GM19438 (cell line): Measurements from ENCODE around the gene CREG1.

Experiments
- ATAC-seq: cut with Tn5 transposase; IDR thresholded peaks from one replicate; pipeline ENCODE4 v1.9.1; 2021; ENCODE audit warnings: low read depth; ENCODE audit not compliant: unreplicated experiment

CREG1 gene

DNA sequence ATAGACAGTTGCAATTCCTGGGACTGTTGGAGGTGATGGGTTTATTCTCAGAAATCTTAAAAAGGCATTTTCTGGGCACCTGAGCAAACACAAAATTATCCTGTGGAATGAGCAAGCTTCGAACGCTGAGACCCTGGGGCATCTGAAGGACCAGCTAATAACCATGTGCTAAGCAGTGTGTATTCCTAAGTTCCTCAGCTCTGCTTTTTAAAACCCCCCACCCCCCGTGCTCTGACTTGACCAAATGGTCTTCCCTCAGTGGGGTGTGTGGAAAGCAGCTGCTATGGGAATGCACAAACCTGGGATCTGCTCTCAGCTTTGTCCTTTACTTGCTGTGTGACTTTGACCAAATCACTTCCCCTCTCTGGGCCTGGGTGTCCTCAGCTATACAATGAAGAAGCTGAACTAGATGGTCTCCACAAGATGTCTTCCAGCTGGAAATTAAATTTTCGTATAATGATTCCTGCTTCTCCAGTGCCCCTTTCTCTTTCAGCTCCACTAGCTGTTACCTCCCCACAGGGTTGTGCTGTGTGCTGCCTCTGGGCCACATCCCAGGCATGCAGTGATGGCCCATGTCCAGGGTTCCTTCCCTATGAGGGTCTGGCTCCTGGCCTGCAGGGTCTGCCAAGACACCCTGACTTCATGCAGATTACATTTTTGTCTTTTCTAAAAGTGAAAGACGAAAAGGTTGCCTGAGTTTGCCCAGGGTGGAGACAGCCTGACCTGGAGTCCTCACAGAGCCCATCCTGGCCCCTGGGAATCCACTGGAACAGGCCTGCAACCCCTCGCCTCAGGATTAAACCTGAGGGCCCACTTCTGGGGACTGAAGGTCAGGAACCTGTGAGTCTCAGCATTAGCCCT, 20.4 kb downstream of the CREG1 start:
- no peak for ATAC-seq

DNA sequence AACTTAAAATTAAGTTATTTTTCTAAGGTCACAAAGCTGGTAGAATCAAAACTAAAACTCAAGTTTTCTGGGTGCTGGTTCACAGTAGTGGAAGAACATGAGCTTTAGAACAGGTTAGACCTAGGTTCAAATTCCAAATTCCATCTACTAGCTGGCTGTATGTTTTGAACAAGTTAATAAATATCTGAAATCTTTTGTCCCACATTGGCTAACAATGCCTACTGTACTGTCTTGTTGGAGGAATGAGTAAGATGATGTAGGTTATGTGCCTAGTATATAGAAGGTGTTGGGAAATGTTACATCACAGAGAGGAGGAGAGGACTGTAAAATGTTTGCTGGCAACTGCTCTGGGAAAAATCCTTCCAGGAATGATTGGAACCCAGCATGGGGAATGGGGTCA, 21.2 kb downstream of the CREG1 start:
- ATAC-seq, result no peak

DNA sequence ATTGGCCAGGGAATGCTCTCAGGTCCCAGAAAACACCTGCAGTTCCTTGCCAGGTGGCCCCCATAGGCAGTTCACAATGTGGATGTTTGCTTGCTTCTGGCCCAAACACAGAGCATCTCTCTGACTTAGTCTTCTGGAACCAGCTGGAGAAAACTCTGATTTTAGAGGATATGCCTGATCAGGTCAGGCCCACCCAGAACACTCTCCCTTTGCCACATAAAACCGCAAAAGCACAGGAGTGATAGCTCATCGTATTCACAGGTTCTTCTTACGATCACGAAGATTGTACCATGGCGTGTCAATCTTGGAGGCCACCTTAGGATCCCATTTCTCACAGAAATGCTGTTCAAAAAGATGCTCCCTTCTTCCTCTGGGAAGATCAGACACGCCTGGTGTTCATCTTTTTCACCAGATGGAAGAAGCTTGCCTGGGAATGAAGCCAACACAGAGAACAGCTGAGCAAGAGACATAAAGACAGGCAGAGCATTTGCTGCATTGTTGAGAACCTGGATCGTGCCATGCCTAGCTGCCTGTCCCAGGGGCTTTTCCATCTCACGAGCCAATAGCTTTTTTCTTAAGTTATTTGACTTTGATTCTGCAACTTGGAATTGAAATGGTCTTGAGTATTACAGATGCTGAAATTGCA, 23.6 kb downstream of the CREG1 start:
- no peak for ATAC-seq

- ATAC-seq, result no peak
Observed at GRCh38 chr1:167528057-167528728, 25.4 kb downstream of the CREG1 start.

DNA sequence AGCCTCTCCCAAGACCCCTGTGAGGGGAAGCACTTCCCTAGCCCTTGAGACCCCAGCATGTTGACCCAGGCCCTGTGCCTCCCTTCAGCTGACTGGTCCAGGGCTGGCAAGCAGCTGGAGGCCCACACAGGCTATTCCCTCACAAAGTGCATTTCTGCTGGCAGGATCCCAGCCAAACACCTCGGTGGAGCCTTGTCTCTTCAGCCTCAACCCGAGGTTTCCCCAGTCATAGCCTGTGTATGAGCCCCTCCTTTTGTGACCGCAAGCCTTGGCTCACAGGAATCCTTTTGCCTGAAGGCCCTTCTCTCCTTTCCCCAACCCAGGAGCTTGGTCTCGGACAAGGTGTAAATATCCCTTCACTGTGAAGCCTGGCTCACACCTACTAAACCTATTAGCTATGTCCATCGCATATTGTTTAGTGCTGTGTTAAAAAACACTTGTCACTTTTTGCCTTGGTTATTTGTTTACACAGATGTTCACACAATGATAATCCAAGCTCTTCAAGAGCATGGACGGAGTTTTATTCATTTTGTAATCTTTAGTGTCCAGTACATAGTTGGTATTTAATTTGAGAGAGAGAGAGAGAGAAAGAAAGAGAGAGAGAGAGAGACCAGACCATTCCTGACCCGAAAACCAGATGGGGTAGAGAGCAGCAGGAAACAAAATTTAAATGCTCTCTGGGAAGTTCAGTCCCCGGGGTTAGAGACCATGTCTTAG, 26.7 kb downstream of the CREG1 start:
- no peak for ATAC-seq

- no peak for ATAC-seq
Observed at GRCh38 chr1:167524651-167525050, 28.9 kb downstream of the CREG1 start.

DNA sequence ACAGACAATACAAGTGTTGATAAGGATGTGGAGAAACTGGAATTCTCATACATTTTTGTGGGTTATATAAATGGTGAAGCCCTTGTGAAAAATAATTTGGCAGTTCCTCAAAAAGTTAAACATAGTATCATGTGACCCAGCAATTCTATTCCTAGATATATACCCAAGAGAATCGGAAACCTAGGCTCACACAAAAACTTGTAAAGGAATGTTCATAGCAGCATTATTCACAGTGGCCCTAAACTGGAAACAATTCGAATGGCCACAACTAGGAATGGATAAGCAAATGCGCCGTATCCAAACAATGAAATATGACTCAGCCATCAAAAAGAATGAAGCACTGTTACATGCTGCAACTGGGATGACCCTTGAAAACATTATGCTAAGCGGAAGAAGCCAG, 31.3 kb downstream of the CREG1 start:
- no peak for ATAC-seq

GRCh38 chr1:167520711-167521206, 32.8 kb downstream of the CREG1 start:
- ATAC-seq, result no peak

GRCh38 chr1:167518331-167518700, 35.2 kb downstream of the CREG1 start, which contains the start of gene CD247:
CD247 (minus strand) TSS chr1:167518529; CDS start chr1:167518465, 64 bp downstream.
- no peak for ATAC-seq

GRCh38 chr1:167517535-167518330, 35.8 kb downstream of the CREG1 start:
- no peak for ATAC-seq

DNA sequence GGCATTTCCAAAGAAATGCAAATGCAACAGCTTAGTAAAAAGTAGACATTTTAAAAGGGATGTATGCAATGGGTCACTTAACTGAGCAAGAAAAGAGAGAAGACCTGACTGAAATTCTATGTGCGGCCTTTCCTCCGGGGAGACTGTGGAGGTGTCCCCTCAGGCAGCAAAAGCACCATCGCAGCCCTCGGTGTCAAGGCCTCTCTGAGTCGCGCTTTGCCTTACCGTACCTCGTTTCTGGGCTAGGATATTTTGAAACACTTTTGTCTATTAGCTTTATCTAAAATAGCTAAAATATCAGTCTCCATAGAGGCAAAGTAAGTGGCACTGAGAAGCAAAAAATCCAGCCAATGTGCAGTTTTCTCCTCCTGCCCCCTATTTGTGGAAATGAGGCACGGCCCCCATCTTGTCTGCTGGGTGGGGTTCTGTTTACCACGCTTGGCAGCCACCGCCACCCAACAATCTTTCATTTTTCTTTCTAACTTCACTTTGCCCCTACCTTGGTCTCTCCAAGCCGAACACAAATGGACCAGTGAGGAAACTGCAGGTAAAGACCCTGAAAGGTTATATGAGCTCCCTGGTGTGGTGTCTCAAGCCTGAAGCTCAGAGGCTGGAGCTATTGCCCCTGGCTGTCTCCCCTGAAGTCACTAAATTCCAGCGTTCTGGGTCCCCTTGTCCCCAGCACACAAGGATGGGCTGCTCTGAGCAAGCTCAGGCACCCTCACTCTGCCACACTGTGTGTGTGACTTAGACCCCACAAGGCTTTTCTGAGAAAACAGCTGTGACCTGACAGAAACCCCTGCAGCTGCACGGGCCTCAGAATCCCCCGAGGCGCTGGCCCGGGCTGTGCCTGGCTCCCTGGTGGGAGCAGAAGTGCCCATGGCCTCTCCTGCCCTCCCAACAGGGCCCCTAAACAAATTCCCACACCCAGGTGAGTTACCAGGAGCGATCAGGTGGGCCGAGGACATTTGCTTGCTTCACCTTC, 36.9 kb downstream of the CREG1 start:
- no peak for ATAC-seq

GRCh38 chr1:167515893-167516321, 37.7 kb downstream of the CREG1 start:
- no peak for ATAC-seq

- no peak for ATAC-seq
Observed at GRCh38 chr1:167515461-167515860, 38.1 kb downstream of the CREG1 start.

DNA sequence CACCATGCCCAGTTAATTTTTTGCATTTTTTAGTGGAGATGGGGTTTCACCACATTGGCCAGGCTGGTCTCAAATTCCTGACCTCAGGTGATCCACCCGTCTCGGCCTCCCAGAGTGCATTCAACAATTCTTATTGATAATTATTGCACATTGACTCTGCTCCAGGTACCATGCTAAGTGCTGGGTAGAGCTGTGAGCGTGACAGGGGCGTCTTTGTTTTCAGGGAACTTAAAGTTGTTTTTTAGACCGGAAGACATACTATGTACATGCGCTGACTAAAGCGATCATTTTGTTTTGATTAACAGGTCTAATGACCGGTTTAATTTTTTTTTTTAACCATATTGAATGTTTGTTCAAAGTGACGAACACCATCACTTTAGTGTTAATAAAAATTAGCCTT, 39.3 kb downstream of the CREG1 start:
- ATAC-seq, result no peak

GRCh38 chr1:167512046-167512654, 41.4 kb downstream of the CREG1 start:
- ATAC-seq, result no peak

- no peak for ATAC-seq
Observed at GRCh38 chr1:167511374-167511986, 42.1 kb downstream of the CREG1 start.

GRCh38 chr1:167510881-167511280, 42.7 kb downstream of the CREG1 start:
- no peak for ATAC-seq

DNA sequence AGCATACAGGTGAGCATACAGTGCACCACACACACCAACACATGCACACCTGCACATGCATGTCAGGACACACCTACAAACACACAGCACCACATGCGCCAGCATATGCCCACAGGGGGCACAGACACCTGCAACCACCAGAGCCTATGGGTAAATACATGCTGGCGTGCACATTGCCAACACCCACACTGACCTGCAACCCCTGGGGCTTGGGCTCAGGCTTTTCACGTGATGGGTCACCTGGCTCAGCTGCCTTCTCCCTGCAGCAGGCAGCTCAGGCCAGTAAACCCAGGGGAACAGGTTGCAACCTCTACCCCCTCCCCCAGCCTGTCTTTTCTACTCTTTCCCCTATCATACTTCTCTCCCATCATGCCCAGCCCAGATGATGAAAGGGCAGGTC, 43.3 kb downstream of the CREG1 start:
- ATAC-seq, result no peak
